ENCODE measurements around the gene CD200. TPM values are rescaled to one million over a fixed set of nuclear protein-coding genes. Genes with fewer than 3 reads are reported as not detected.
"Not testable (repeated sequence)": the region's sequence is repeated elsewhere in the genome, so short reads cannot be mapped to it uniquely, and the experiment has no call there.

CD200 gene
- total RNA-seq, 2 donors from 2014 or later = 34.5 to 63.3 TPM

DNA sequence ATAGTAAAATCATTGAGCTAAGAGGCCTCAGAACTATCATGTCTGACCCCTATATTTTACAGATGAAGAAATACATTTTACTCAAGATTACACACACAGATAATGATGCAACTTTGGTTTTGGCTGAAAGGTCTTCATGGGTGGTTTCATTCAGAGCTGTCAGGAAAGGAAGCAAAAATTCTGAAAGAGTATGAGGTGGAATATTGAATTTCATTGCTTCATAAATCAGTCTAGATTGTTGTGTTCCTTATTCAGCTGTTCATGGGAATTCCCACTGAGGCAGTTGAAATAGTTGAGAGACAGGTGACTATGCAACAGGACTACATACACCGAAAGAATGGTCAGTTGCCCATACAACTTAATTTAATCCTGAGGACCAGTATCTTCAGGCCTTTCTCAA, 39.4 kb downstream of the CD200 start:
- H3K9me3 Mint-ChIP-seq = peaks cover 0 to 13% of the 10 kb centered on the region in 2 donors
- H3K27ac Mint-ChIP-seq = no peak overlapping the region
- ATAC-seq = no peak
- no peak for DNase-seq (ENCODE audit: low spot score in 2 of 2)
- peaks cover 0 to 14% of the 10 kb centered on the region in 2 donors for H3K36me3 Mint-ChIP-seq

DNA sequence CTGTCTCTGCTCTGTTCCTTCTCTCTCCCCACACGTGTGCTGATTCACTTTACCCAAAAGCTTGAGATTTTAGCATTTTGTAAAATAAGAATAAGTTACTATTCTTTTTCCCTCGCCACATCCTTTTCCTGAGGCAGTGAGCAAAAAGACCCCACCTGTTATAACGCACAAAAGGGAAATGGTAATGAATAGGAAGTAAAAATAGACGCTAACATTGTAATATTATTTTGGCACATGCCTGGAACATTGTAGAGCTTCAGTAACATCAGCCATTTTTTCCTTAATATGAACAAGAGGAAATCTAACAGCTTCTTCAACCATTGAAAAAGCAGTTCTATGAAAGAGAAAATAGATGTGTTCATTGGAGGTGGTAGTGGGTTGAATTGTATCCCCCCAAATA, 40.5 kb downstream of the CD200 start:
- ATAC-seq (no peak), DNase-seq (ENCODE audit: low spot score in 2 of 2) (no peak)
- Mint-ChIP-seq H3K36me3 (peaks cover 0 to 12% of the 10 kb centered on the region in 2 donors), H3K27ac (peak overlapping the region in 1 of 2 donors; percentile 32), H3K9me3 (peaks cover 0 to 13% of the 10 kb centered on the region in 2 donors)

DNA sequence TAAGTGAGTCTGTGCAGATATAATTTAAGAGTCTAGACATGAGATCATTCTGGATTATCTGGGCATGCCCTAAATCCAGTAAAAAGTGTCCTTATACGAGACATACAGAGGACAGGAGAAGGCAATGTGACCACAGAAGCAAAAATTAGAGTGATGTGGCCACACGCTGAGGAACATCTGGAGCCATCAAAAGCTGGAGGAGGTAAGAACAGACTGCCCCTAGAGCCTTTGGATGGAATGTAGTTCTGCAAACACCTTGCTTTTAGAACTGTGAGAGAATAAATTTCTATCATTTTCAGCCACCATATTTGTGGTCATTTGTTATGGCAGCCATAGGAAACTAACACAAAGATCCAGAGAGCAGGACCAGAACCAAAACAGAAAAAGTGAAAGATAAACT, 41.0 kb downstream of the CD200 start:
- H3K36me3 Mint-ChIP-seq = peaks cover 0 to 12% of the 10 kb centered on the region in 2 donors

DNA sequence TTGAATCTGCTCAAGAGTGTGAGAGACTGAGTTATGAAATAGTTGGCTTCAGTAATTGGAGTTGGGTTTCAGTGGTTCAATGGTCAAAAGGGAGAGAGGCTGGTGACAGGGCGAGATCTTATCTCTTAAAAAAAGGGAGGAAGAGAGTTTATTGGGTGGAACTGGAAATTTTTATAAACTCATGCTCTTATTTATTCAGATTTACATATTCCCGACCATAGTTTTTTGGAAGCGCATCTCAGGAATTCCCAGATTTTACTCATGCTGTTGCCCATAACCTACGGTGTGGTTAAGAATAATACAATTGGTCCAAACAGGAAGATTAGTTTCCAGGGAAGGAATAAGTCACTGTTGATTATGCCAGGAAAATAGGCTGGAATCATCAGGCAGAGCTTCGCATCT, 41.4 kb downstream of the CD200 start:
- ATAC-seq = no peak
- peaks cover 0 to 13% of the 10 kb centered on the region in 2 donors for H3K9me3 Mint-ChIP-seq
- DNase-seq (ENCODE audit: low spot score in 2 of 2) = no peak
- peaks cover 0 to 12% of the 10 kb centered on the region in 2 donors for H3K36me3 Mint-ChIP-seq
- no peak overlapping the region for H3K27ac Mint-ChIP-seq

More for the DNA sequence above, 41.0 kb downstream of the CD200 start:
- H3K9me3 Mint-ChIP-seq = peaks cover 0 to 13% of the 10 kb centered on the region in 2 donors
- DNase-seq (ENCODE audit: low spot score in 2 of 2) (no peak), ATAC-seq (no peak)
- peak overlapping the region in 1 of 2 donors; percentile 32 for H3K27ac Mint-ChIP-seq

DNA sequence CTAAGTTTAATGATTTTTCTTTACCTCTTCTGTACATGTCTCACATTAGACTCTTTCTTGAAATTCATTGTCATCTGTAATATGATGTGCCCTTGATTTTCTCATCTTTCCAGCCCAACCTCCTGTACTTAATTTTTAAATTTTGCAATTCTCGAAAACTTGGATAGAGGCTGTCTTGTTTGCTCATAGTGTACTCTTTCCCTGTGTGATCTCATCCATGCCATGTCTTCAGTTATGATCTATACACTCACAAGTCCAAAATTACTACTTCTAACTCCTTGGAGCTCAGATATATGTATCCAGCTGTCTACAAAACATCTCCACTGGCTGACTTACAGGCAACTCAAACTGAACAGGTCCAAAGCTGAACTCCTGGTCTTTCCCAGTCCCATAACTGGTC, 42.2 kb downstream of the CD200 start:
- peaks cover 0 to 12% of the 10 kb centered on the region in 2 donors for H3K36me3 Mint-ChIP-seq
- H3K27ac Mint-ChIP-seq = no peak overlapping the region
- DNase-seq (ENCODE audit: low spot score in 2 of 2) (no peak), ATAC-seq (no peak)
- H3K9me3 Mint-ChIP-seq = peaks cover 0 to 13% of the 10 kb centered on the region in 2 donors

DNA sequence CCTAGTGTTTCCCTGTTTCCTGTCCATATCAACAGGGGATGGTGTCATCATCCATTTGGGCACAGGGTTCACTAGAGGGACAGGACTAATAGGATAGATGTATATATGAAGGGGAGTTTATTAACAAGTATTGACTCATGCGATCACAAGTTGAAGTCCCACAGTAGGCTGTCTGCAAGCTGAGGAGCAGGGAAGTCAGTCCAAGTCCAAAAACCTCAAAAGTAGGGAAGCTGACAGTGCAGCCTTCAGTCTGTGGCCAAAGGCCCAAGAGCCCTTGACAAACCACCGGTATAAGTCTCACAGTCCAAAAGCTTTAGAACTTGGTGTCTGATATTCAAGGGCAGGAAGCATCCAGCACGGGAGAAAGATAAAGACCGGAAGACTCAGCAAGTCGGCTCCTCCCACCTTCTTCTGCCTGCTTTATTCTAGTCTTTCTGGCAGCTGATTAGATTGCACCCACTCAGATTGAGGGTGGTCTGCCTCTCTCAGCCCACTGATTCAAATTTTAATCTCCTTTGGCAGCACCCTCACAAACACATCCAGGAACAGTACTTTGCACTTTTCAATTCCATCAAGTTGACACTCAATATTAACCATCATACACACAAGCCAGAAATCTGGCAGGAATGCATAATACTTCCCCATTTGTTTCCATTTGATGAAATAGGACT, 43.4 kb downstream of the CD200 start:
- no peak for DNase-seq (ENCODE audit: low spot score in 2 of 2)
- peaks cover 0 to 13% of the 10 kb centered on the region in 2 donors for H3K9me3 Mint-ChIP-seq

DNA sequence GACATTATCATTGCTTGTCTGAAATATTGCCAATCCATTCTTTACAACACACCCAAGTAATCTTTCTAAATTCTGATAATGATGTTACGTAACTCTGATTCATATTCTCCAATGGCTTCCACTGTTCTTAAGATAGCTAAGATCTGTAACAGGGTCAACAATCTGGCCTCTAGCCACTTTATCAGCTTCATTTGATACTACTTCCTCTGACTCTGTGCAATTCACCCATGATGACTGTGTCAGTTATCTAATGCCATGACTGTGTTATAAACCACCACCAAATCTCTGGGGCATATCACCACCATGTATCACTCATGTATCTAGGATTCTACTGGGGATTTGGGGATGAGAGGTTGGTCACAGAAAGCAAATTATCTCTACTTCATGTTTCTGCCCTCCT, 44.0 kb downstream of the CD200 start:
- ATAC-seq (peak in 1 of 2 donors; percentile 40), DNase-seq (ENCODE audit: low spot score in 2 of 2) (no peak)
- Mint-ChIP-seq H3K27ac (no peak overlapping the region), H3K36me3 (peaks cover 0 to 12% of the 10 kb centered on the region in 2 donors), H3K9me3 (peaks cover 0 to 13% of the 10 kb centered on the region in 2 donors)

More for the DNA sequence above, 43.4 kb downstream of the CD200 start:
- Mint-ChIP-seq H3K27ac (no peak overlapping the region), H3K36me3 (peaks cover 0 to 12% of the 10 kb centered on the region in 2 donors)
- no peak for ATAC-seq

DNA sequence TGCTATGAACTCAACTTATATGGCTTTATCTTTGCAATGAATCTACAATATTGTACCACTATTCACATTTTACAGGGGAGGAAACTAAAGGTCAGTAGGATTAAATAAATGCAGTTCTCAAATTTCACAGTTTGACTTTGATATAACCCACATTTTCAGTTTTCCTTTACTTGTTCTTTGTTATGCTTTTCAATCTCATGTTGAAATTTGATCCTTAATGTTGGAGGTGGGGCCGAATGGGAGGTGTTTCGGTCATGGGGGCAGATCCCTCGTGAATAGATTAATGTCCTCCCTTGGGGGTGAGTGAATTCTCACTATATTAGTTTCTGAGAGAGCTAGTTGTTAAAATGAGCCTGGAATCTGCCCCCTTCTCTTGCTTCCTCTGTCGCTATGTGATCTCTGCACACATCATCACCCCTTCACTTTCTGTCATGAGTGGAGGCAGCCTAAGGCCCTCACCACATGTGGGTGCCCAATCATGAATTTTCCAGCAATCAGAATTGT, 44.7 kb downstream of the CD200 start:
- no peak for ATAC-seq
- DNase-seq (ENCODE audit: low spot score in 2 of 2) = no peak
- Mint-ChIP-seq H3K36me3 (peaks cover 0 to 15% of the 10 kb centered on the region in 2 donors), H3K9me3 (peaks cover 0 to 15% of the 10 kb centered on the region in 2 donors), H3K27ac (no peak overlapping the region)

DNA sequence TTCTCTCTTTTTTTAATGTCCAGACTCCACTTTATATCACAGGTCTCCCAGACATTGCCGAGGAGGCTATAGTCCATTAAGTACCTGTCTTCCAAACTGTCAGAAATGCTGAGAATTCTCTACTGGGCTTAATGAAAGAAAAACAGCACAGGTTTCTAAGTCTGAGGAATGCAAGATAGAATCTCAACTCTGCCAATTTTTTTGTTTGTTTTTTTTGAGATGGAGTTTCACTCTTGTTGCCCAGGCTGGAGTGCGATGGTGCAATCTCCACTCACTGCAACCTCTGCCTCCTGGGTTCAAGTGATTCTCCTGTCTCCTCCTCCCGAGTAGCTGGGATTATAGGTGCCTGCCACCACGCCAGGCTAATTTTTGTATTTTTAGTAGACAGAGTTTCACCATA, 45.4 kb downstream of the CD200 start:
- H3K9me3 Mint-ChIP-seq = peaks cover 0 to 19% of the 10 kb centered on the region in 2 donors
- H3K27ac Mint-ChIP-seq; ATAC-seq; DNase-seq (ENCODE audit: low spot score in 2 of 2): not testable (repeated sequence)
- peaks cover 0 to 18% of the 10 kb centered on the region in 2 donors for H3K36me3 Mint-ChIP-seq

DNA sequence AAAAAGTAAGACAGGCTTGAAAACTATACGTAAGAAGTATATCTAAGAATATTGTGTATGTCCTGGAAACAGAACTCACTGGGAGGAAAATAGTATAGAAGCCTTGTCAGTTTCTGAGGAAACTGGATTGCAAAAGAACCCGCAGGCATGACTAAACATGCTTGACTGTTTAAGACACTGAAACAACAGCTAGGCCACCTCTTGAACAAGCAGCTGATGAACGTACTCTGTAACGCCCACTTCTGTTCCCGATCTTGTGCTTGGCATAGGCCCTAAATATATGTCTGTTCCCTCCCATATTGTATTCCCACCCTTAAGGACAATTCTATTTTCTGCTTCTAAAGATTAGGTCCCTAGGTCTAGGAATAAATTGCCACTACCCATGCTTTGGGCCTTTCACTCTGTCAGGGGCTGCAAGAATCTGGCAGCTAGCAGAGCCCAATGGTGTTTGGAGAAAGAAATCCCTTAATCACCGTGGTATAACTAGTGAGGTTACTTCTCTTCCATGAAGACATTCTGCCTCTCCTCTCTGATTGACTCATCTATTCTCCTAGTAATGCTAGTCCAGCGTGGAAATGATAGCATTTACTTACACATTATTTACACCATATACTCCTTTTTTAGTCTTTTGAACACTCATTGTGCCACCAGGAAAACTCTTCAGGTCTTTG, 46.2 kb downstream of the CD200 start:
- DNase-seq (ENCODE audit: low spot score in 2 of 2) (no peak), ATAC-seq (peak; percentile 30 to 39)
- peaks cover 0 to 16% of the 10 kb centered on the region in 2 donors for H3K9me3 Mint-ChIP-seq
- peaks cover 0 to 10% of the 10 kb centered on the region in 2 donors for H3K36me3 Mint-ChIP-seq
- no peak overlapping the region for H3K27ac Mint-ChIP-seq

DNA sequence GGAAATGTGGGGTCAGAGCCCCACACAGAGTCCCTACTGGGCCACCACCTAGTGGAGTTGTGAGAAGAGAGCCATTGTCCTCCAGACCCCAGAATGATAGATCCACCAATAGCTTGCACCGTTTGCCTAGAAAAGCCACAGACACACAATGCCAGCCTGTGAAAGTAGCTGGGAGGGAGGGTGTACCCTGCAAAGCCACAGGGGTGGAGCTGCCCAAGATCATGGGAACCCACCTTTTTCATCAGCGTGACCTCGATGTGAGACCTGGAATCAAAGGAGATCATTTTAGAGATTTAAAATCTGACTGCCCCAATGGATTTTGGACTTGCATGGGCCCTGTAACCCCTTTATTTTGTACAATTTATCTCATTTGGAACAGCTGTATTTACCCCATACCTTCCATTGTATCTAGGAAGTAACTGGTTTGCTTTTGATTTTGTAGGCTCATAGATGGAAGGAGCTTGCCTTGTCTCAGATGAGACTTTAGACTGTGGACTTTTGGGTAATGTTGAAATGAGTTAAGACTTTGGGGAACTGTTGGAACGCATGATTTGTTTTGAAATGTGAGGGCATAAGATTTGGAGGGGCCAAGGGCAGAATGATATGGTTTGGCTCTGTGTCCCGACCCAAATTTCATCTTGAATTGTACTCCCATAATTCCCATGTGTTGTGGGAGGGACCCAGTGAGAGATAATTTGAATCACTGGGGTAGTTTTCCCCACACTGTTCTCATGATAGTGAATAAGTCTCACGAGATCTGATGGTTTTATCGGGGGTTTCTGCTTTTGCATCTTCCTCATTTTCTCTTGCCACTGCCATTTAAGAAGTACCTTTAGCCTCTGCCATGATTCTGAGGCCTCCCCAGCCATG, 49.0 kb downstream of the CD200 start:
- Mint-ChIP-seq H3K27ac (no peak overlapping the region), H3K36me3 (peaks cover 0 to 7% of the 10 kb centered on the region in 2 donors), H3K9me3 (peaks cover 0 to 7% of the 10 kb centered on the region in 2 donors)
- no peak for DNase-seq (ENCODE audit: low spot score in 2 of 2)
- ATAC-seq = no peak

DNA sequence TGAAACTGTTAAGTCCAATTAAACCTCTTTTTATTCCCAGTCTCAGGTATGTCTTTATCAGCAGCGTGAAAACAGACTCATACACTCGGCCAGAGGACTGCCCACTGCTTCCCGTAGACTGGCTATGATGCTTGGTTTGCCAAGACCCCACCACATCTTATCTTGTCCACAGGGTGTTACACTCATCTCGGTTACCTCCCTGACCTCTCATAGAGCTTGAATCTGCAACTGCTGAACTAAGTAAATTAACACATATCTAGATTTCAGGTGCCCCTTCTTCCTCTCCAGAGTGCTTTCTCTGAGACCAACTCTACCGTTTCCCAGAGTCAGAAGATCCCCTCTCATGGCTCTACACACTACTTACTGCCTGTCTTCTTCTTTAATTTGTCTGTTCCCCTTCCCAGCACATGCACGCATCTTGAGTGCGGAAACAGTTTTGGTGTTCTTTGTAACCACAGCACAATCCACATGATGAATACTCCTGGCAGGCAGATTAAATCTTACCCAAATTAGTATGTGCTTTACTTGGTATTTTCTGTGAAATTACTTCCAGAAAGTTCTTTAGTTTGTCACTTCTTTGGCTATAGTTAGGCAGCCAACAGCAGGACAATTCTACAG, 49.7 kb downstream of the CD200 start:
- ATAC-seq (peak in 1 of 2 donors; percentile 52), DNase-seq (ENCODE audit: low spot score in 2 of 2) (no peak)
- Mint-ChIP-seq H3K27ac (no peak overlapping the region), H3K36me3 (peaks cover 0 to 7% of the 10 kb centered on the region in 2 donors), H3K9me3 (peaks cover 0 to 6% of the 10 kb centered on the region in 2 donors)

DNA sequence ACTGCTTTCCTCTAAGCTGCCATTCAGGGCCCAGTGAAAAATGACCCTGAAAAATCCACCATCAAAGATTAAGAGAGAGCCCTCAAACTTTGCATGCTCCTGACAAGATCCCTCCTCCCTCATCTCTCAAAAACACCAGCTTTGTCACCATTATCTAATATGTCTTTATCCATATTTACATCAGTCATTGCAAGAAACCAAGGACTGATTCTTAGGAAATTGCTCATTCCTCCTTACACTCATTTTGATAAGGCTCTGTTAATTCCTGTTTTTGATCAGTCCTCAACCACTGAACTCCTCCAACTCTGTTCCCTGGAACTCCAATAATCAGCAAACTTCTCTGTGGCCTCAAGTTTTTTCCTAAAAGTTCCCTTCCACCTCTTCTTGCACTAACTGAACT, 51.8 kb downstream of the CD200 start:
- no peak overlapping the region for H3K27ac Mint-ChIP-seq
- peak; percentile 67 to 70 for ATAC-seq
- peaks cover 0 to 6% of the 10 kb centered on the region in 2 donors for H3K9me3 Mint-ChIP-seq

DNA sequence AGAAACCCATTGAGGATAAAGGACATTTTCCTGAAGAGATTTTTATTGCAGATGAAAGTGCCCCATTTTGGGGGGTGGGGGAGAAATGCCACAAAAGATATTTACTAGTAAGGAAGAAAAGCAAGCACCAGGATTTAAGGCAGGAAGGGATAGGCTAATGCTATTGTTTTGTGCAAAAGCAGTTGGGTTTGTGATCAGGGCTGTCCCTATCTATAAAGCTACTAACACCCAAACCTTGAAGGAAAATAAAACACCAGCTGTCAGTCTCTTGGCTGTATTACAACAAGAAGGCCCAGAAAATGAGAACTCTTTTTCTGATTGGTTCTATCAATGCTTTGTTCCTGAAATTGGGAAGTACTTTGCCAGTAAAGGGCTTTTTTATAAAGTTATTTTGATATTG, 56.0 kb downstream of the CD200 start:
- Mint-ChIP-seq H3K9me3 (peaks cover 0 to 5% of the 10 kb centered on the region in 2 donors), H3K36me3 (peaks cover 0 to 14% of the 10 kb centered on the region in 2 donors), H3K27ac (no peak overlapping the region)
- DNase-seq (ENCODE audit: low spot score in 2 of 2) (no peak), ATAC-seq (no peak)

More for the DNA sequence above, 51.8 kb downstream of the CD200 start:
- H3K36me3 Mint-ChIP-seq = peaks cover 0 to 7% of the 10 kb centered on the region in 2 donors
- DNase-seq (ENCODE audit: low spot score in 2 of 2) = no peak

DNA sequence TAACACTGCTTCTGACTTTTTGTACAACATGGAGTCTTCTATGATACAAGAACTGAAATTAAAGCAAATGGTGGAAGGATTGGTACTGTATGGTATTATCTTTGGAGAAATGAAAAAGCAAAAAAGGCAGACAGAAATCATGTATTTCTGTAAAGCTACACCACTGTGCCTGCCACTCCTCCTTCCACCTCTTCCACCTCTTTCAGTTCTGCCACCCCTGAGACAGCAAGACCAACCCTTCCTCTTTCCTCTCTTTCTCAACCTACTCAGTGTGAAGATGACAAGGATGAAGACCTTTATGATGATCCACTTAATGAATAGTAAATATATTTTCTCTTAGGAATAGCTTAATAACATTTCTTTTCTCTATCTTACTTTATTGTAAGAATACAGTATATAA, 57.0 kb downstream of the CD200 start:
- DNase-seq (ENCODE audit: low spot score in 2 of 2) (no peak), ATAC-seq (no peak)
- H3K36me3 Mint-ChIP-seq = peaks cover 0 to 14% of the 10 kb centered on the region in 2 donors
- no peak overlapping the region for H3K27ac Mint-ChIP-seq
- H3K9me3 Mint-ChIP-seq = peaks cover 0 to 5% of the 10 kb centered on the region in 2 donors

Data from activated naive CD4-positive, alpha-beta T cell treated with anti-CD3 and anti-CD28 coated beads, Interleukin-2, amount 50 U/mL, for 72 hours (primary cell).